ENCODE data around the gene YBEY. TPM values are rescaled to one million over a fixed set of nuclear protein-coding genes. Genes with fewer than 3 reads are reported as not detected.

The YBEY gene
- total and polyA plus RNA-seq, 2 of the 8 experiments (the other 6 are each of a cell fraction or from before 2014, with no cell fraction given), result 26.9 to 31.9 TPM

- Histone ChIP-seq H3K4me1 (replicated peaks in 1 of 4; ENCODE audit: control insufficient read depth in 3 of 4, insufficient read depth in 4 of 4, low read length in 3 of 4) (no peaks in the 10 kb centered on the region), H3K27ac (ENCODE audit: low read depth, low read length) (0 out of 2 replicates have a peak overlapping the region, but pooled peaks have one; percentile 12), H3K14ac (ENCODE audit: insufficient read length) (no peak overlapping the region), H3K23ac (ENCODE audit: insufficient read length) (no peak overlapping the region), H4K5ac (ENCODE audit: insufficient read length, low read depth, low read length) (no peak overlapping the region), H3K4ac (replicated peaks; ENCODE audit: insufficient read length, low read depth, low read length) (no peak overlapping the region), H3K79me2 (ENCODE audit: control insufficient read depth in 1 of 2, insufficient read depth in 2 of 2, low read length in 2 of 2) (no peaks in the 10 kb centered on the region), H2AK5ac (ENCODE audit: low read depth, low read length) (no peak overlapping the region), H3K79me1 (ENCODE audit: low read depth, low read length) (no peaks in the 10 kb centered on the region), H2BK12ac (ENCODE audit: low read depth, low read length) (no peak overlapping the region), H3K18ac (ENCODE audit: extremely low read depth, low read length) (no peak overlapping the region), H3K4me3 (ENCODE audit: extremely low read depth in 1 of 4, insufficient read depth in 2 of 4, low read depth in 3 of 4, low read length in 4 of 4) (no peak overlapping the region), H4K8ac (ENCODE audit: extremely low read depth, insufficient read depth, low read length) (no peak overlapping the region; the same call in 1 of the 2 replicates), H3K9ac (replicated peaks in 1 of 4; ENCODE audit: extremely low read depth in 1 of 4, low read depth in 3 of 4, low read length in 3 of 4) (no peak overlapping the region), H4K91ac (replicated peaks; ENCODE audit: insufficient read length, low read length) (no peak overlapping the region), H2AFZ (ENCODE audit: low read length) (no peak overlapping the region), H3K36me3 (ENCODE audit: control insufficient read depth in 2 of 4, insufficient read depth in 4 of 4, low read length in 3 of 4) (peaks cover 22 to 93% (median 64%) of the 10 kb centered on the region in 4 experiments), H3K56ac (replicated peaks; ENCODE audit: insufficient read length, low read depth, low read length) (no peak overlapping the region), H2BK5ac (ENCODE audit: low read depth, low read length) (no peak overlapping the region), H3K9me3 (ENCODE audit: insufficient read depth in 2 of 2, low read depth in 1 of 2, low read length in 1 of 2) (no peaks in the 10 kb centered on the region), H3K23me2 (ENCODE audit: low read depth, low read length) (no peaks in the 10 kb centered on the region), H2BK120ac (replicated peaks; ENCODE audit: low read depth, low read length) (no peak overlapping the region), H3K27me3 (replicated peaks in 1 of 4; ENCODE audit: control insufficient read depth in 3 of 4, extremely low read depth in 1 of 4, insufficient read depth in 3 of 4, low read length in 3 of 4) (no peaks in the 10 kb centered on the region), H4K20me1 (replicated peaks in 1 of 2; ENCODE audit: control insufficient read depth in 1 of 2, insufficient read depth in 2 of 2, low read length in 2 of 2) (peaks cover 5 to 9% of the 10 kb centered on the region in 2 experiments), H3K4me2 (ENCODE audit: insufficient read depth in 1 of 2, low read depth in 2 of 2, low read length in 2 of 2) (no peak overlapping the region), H2BK15ac (ENCODE audit: low read length) (no peak overlapping the region), H2BK20ac (ENCODE audit: low read length) (no peak overlapping the region)
- CTCF ChIA-PET (ENCODE audit: partially characterized antibody), result interaction anchor here (1.0 to 2.0 kb wide), 4 partner anchors 13 to 107 kb away, joined by 3 to 5 read pairs (median 4); no protein-coding TSS in a partner anchor
- DNase-seq (ENCODE audit: low read depth in 1 of 2, low spot score in 2 of 2), result no peak
- 89% methylated on average over 12 of the region's 12 CpGs; no CpG with 5 or more reads in 1 of the 2 experiments for WGBS, 2 experiments (ENCODE audit: extremely low coverage in 1 of 2, insufficient coverage in 1 of 2, insufficient read length in 1 of 2, insufficient replicate concordance in 2 of 2, low coverage in 1 of 2, low lambda C conversion rate in 2 of 2, missing lambda C conversion rate in 1 of 2)
- POLR2A ChIA-PET (ENCODE audit: partially characterized antibody), result interaction anchor here (0.8 to 1.6 kb wide), 4 partner anchors 10 to 24 kb away, joined by 3 to 4 read pairs (median 3); no protein-coding TSS in a partner anchor
- no peak for FAIRE-seq
- TF ChIP-seq CTCF (IDR thresholded peaks at IDR 0.05; ENCODE audit: control extremely low read depth in 1 of 3, insufficient read depth in 1 of 3, low read depth in 1 of 3, low read length in 3 of 3), result no peak
- no peak for TF ChIP-seq MAX (IDR thresholded peaks at IDR 0.05)
- no peak for TF ChIP-seq ASH2L (IDR thresholded peaks at IDR 0.05; ENCODE audit: low read length)
- TF ChIP-seq CBX8 (IDR thresholded peaks at IDR 0.05; ENCODE audit: borderline replicate concordance, low read depth, low read length), result no peak
- no peak for TF ChIP-seq SAP30 (IDR thresholded peaks at IDR 0.05; ENCODE audit: insufficient read depth, insufficient replicate concordance, low read length)
- TF ChIP-seq RAD21 (IDR thresholded peaks at IDR 0.05 in 1 of 2, conservative IDR thresholded peaks at IDR 0.05 in 1 of 2; ENCODE audit: low read depth in 2 of 2, low read length in 2 of 2), result no peak
- TF ChIP-seq JUN (IDR thresholded peaks at IDR 0.05; ENCODE audit: low read depth, low read length), result no peak
- TF ChIP-seq SIX5 (IDR thresholded peaks at IDR 0.05; ENCODE audit: low read depth, low read length), result no peak
Measured at GRCh38 chr21:46254208-46254975, 31.8 kb upstream of the YBEY start.

All from H1 (cell line).